ENCODE measurements around the gene KRTAP13-1. TPM values are rescaled to one million over a fixed set of nuclear protein-coding genes. Genes with fewer than 3 reads are reported as not detected.

The KRTAP13-1 gene
- total and polyA plus RNA-seq, 2 of the 4 experiments (the other 2 are of a cell fraction) = not detected

GRCh38 chr21:30434033-30434631 is 38.3 kb downstream of the KRTAP13-1 start:
- Histone ChIP-seq H3K9me3 (ENCODE audit: control insufficient read depth, insufficient read depth, low read length) (peaks cover 15% of the 10 kb centered on the region), H2BK20ac (ENCODE audit: low read depth, low read length) (no peak overlapping the region), H3K4ac (ENCODE audit: low read depth, low read length) (no peak overlapping the region), H3K9me1 (ENCODE audit: insufficient read depth, low read length) (no peaks in the 10 kb centered on the region), H3K4me2 (ENCODE audit: low read depth, low read length) (no peak overlapping the region), H2BK15ac (ENCODE audit: low read depth, low read length) (no peak overlapping the region), H2AFZ (replicated peaks; ENCODE audit: low read length, poor library complexity) (no peak overlapping the region), H3K9ac (ENCODE audit: low read depth, low read length) (no peak overlapping the region), H4K20me1 (ENCODE audit: insufficient read depth, low read length) (no peaks in the 10 kb centered on the region), H3K36me3 (ENCODE audit: control insufficient read depth, insufficient read depth, low read length) (no peaks in the 10 kb centered on the region), H3K4me3 (ENCODE audit: insufficient read depth, low read depth, low read length) (no peak overlapping the region), H3K56ac (ENCODE audit: extremely low read depth, insufficient read depth, low read length) (no peak overlapping the region), H2BK5ac (ENCODE audit: low read depth, low read length, poor library complexity, severe bottlenecking) (no peak overlapping the region), H2AK9ac (replicated peaks; ENCODE audit: low read depth, low read length, poor library complexity) (no peak overlapping the region), H3K27ac (ENCODE audit: insufficient read depth, low read length) (no peak overlapping the region), H2BK120ac (ENCODE audit: low read depth, low read length) (no peak overlapping the region), H2AK5ac (ENCODE audit: low read depth, low read length) (no peak overlapping the region), H3K79me1 (ENCODE audit: low read depth in 1 of 2, low read length in 2 of 2) (no peaks in the 10 kb centered on the region), H3K4me1 (ENCODE audit: control insufficient read depth, insufficient read depth, low read length) (no peaks in the 10 kb centered on the region), H4K5ac (ENCODE audit: low read depth, low read length) (no peak overlapping the region), H3K27me3 (ENCODE audit: control insufficient read depth, insufficient read depth, low read length) (no peaks in the 10 kb centered on the region), H3K14ac (replicated peaks; ENCODE audit: low read depth, low read length) (no peak overlapping the region), H3K23ac (ENCODE audit: low read depth, low read length) (no peak overlapping the region), H3K18ac (ENCODE audit: low read depth, low read length) (no peak overlapping the region), H4K8ac (ENCODE audit: low read depth in 2 of 2, low read length in 2 of 2) (no peak overlapping the region), H4K91ac (ENCODE audit: insufficient read depth, low read depth, low read length) (no peak overlapping the region)
- no TSS peak for BruUV-seq (replicated peaks)
- in situ Hi-C loops (cut with MboI; ENCODE audit: low sequenced_read_pairs) (no loop called here), intact Hi-C loops (cut with micrococcal nuclease) (no loop called here), dilution Hi-C loops (cut with HindIII; ENCODE audit: low sequenced_read_pairs, unreplicated experiment) (no loop called here)
- DNase-seq (no peak), ATAC-seq (ENCODE audit: low read depth) (no peak)
- no peak for TF ChIP-seq USF2 (IDR thresholded peaks at IDR 0.05; ENCODE audit: low read depth, low read length)
- ChIA-PET POLR2A (ENCODE audit: unreplicated experiment) (no interaction called here), CTCF (no interaction called here)
- no CpG with 5 or more reads among the region's 10 CpGs for WGBS, 2 experiments (ENCODE audit: extremely low coverage in 2 of 2, insufficient read length in 1 of 2)
